Skeletal muscle tissue (tissue), 4 donors: ENCODE results near the gene OR11H1. TPM values are rescaled to one million over a fixed set of nuclear protein-coding genes. Genes with fewer than 3 reads are reported as not detected.
"Not testable (repeated sequence)": the region's sequence is repeated elsewhere in the genome, so short reads cannot be mapped to it uniquely, and the experiment has no call there.

Experiments used
- H3K27ac ChIP-seq: one replicate; pipeline ENCODE4 v1.7.0; 2013; ENCODE audit warnings: mild to moderate bottlenecking, low read depth, low read length, inconsistent platforms
- H3K27me3 ChIP-seq, 3 donors: one replicate each; pipeline ENCODE4 v1.7.0; 2013; ENCODE audit warnings: low read length in 3 of 3; ENCODE audit not compliant: control insufficient read depth in 3 of 3, insufficient read depth in 3 of 3
- H3K36me3 ChIP-seq, 3 donors: one replicate each; pipeline ENCODE4 v1.7.0; 2013; ENCODE audit warnings: low read length in 3 of 3; ENCODE audit not compliant: control insufficient read depth in 3 of 3, insufficient read depth in 3 of 3
- H3K4me1 ChIP-seq, 3 donors: one replicate each; pipeline ENCODE4 v1.7.0; 2013; ENCODE audit warnings: low read length in 3 of 3, mild to moderate bottlenecking in 3 of 3; ENCODE audit not compliant: control insufficient read depth in 3 of 3, insufficient read depth in 3 of 3
- H3K4me3 ChIP-seq, 3 donors: one replicate each; pipeline ENCODE4 v1.7.0; 2013; ENCODE audit warnings: low read length in 3 of 3
- H3K9ac ChIP-seq, 3 donors: one replicate each; pipeline ENCODE4 v1.7.0; 2013; ENCODE audit warnings: low read length in 3 of 3, mild to moderate bottlenecking in 3 of 3, moderate library complexity in 2 of 3, low read depth in 1 of 3
- H3K9me3 ChIP-seq, 3 donors: one replicate each; pipeline ENCODE4 v1.7.0; 2013; ENCODE audit warnings: low read length in 3 of 3; ENCODE audit not compliant: control insufficient read depth in 3 of 3
- total RNA-seq: library from RNA; depleted of rRNA; stranded (reverse); fragments of >200 nt; gene quantifications from one replicate; pipeline ENCODE4 v1.2.3, GENCODE V29; 2014
- donor health status: Osteomylitis.

Gene OR11H1
- total RNA-seq = not detected

DNA sequence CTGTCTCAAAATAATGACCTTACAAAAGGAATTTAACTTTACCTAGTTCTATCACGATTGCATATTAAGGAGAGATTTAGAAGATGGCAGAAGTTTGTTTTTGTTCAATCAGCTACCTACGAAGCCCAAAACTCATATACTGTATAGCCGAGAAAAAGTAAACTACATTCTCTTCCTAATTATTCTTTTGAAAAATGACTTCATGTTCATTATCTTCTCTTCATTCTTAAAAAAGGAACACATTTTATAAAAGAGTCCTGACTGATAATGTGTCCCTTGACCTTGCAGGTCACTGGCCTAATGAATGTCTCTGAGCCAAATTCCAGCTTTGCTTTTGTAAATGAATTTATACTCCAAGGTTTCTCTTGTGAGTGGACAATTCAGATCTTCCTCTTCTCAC is at the start of gene OR11H1:
Gene OR11H1, plus strand, starts transcription at position 301 of the 400 bp plus-strand sequence. Its CDS starts 0 bp downstream, at position 301.
- H3K27ac ChIP-seq, H3K9ac ChIP-seq, H3K4me3 ChIP-seq, H3K27me3 ChIP-seq, H3K9me3 ChIP-seq, H3K4me1 ChIP-seq, H3K36me3 ChIP-seq: not testable (repeated sequence)

GRCh38 chr22:15509967-15510366 is 18.0 kb upstream of the OR11H1 start:
- H3K9ac ChIP-seq, H3K4me1 ChIP-seq, H3K27ac ChIP-seq, H3K36me3 ChIP-seq, H3K27me3 ChIP-seq, H3K4me3 ChIP-seq, H3K9me3 ChIP-seq: not testable (repeated sequence)

DNA sequence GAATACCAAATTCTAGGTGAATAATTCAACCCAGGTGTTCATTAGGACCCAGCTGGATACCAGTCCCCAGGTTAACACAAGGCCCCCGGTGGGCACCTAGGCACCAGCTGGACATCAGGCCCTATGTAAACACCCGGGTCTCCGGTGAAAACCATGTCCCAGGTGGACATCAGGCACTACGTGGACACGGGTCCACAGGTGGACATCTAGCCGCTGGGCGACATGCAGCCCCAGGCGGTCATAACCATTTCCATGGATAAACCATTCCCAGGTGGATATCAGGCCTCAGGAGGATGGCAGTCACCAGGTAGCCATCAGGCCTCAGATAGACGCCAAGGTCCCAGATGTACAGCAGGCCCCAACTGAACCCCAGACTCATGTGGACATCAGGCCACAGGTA is 12.1 kb upstream of the OR11H1 start:
- H3K36me3 ChIP-seq, H3K4me3 ChIP-seq, H3K27me3 ChIP-seq, H3K9ac ChIP-seq, H3K4me1 ChIP-seq, H3K27ac ChIP-seq, H3K9me3 ChIP-seq: not testable (repeated sequence)

DNA sequence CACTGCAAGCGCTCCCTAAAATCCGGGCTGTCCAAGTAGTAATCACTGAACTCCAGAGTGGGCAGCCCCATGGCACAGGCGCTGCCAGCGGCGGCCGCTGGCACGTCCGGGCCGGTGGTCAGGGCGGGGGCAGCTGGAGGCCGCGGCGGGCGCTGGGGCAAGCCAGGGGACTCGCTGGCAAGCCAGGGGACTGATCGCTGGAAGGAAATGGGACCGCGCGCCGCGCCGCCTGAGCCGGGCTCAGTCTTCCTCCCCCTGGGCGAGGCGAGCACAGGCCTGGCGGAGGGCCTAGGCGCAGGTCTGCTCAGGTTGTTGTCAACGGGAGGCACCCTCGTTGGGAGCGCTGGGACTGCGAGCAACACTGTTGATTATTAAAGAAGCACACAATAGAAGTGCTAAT is 25.8 kb downstream of the OR11H1 start:
- not testable (repeated sequence) for H3K27ac ChIP-seq, H3K9ac ChIP-seq, H3K27me3 ChIP-seq, H3K36me3 ChIP-seq, H3K4me1 ChIP-seq, H3K9me3 ChIP-seq, H3K4me3 ChIP-seq

GRCh38 chr22:15563461-15563860 is 35.5 kb downstream of the OR11H1 start:
- H3K27ac ChIP-seq, H3K9ac ChIP-seq, H3K4me3 ChIP-seq, H3K36me3 ChIP-seq, H3K4me1 ChIP-seq, H3K9me3 ChIP-seq, H3K27me3 ChIP-seq: not testable (repeated sequence)

GRCh38 chr22:15565063-15565462 is 37.1 kb downstream of the OR11H1 start:
- not testable (repeated sequence) for H3K9ac ChIP-seq, H3K36me3 ChIP-seq, H3K27me3 ChIP-seq, H3K4me3 ChIP-seq, H3K4me1 ChIP-seq, H3K9me3 ChIP-seq, H3K27ac ChIP-seq

Other genes starting within 250 kb of the OR11H1 start
- gene POTEH, start 161.8 kb downstream of the OR11H1 start, total RNA-seq = not detected